Naive B cell (primary cell): ENCODE data around the gene EPG5. TPM values are rescaled to one million over a fixed set of nuclear protein-coding genes. Genes with fewer than 3 reads are reported as not detected.

Experiments
- ATAC-seq, 2 donors: fragments of 150-1000 bp; cut with Tn5 transposase; 2 replicates each; pipeline ENCODE4 v1.10.0; 2021; ENCODE audit warnings: low read depth in 2 of 2, mild to moderate bottlenecking in 2 of 2, moderate library complexity in 2 of 2
- DNase-seq: peaks from one replicate; pipeline ENCODE4 v3.0.0; 2022
- H3K27ac Mint-ChIP-seq, 6 donors: one replicate each; pipeline ENCODE4 v1.8.0; 2020 to 2022; ENCODE audit warnings: mild to moderate bottlenecking in 6 of 6, mixed read lengths in 6 of 6, moderate library complexity in 5 of 6, inconsistent platforms in 2 of 6
- H3K27me3 Mint-ChIP-seq, 3 donors: one replicate each; pipeline ENCODE4 v1.8.0; 2021 to 2022; ENCODE audit warnings: mixed read lengths in 3 of 3, mild to moderate bottlenecking in 1 of 3
- H3K36me3 Mint-ChIP-seq, 2 donors: one replicate each; pipeline ENCODE4 v1.8.0; 2020 to 2022; ENCODE audit warnings: mixed read lengths in 2 of 2, inconsistent platforms in 1 of 2, mild to moderate bottlenecking in 1 of 2
- H3K4me1 Mint-ChIP-seq, 3 donors: one replicate each; pipeline ENCODE4 v1.8.0; 2020 to 2022; ENCODE audit warnings: mixed read lengths in 3 of 3, inconsistent platforms in 1 of 3, mild to moderate bottlenecking in 1 of 3, moderate library complexity in 1 of 3
- H3K4me3 Mint-ChIP-seq, 8 donors: one replicate each; pipeline ENCODE4 v1.8.0; 2020 to 2022; ENCODE audit warnings: mild to moderate bottlenecking in 8 of 8, mixed read lengths in 8 of 8, moderate library complexity in 8 of 8, inconsistent platforms in 2 of 8
- H3K9me3 Mint-ChIP-seq, 7 donors: one replicate each; pipeline ENCODE4 v1.8.0; 2020 to 2022; ENCODE audit warnings: mixed read lengths in 7 of 7, mild to moderate bottlenecking in 5 of 7, inconsistent platforms in 2 of 7, moderate library complexity in 1 of 7
- polyA plus RNA-seq, 6 donors: library from polyadenylated mRNA; unstranded; fragments of 300-500 nt; fragmentation: Illumina TruSeq; gene quantifications; one replicate each; pipeline ENCODE4 v1.2.3, GENCODE V29; 2021; ENCODE audit warnings: low read depth in 6 of 6

Gene EPG5
- polyA plus RNA-seq = 1 to 10 TPM; 3.4 to 6.9 (median 5.4) TPM

- ATAC-seq = peak; percentile 95 to 96
- DNase-seq = peak; percentile 92
- Mint-ChIP-seq H3K27me3 (no peaks in the 10 kb centered on the region), H3K4me3 (peak within 1 kb of the TSS; percentile 93 to 99 (median 98)), H3K36me3 (peaks cover 0 to 8% of the 10 kb centered on the region in 2 donors), H3K27ac (peak within 1 kb of the TSS; percentile 60 to 100 (median 90)), H3K4me1 (peaks cover 15 to 47% (median 23%) of the 10 kb centered on the region in 3 donors), H3K9me3 (peaks cover 0 to 1% (median 0%) of the 10 kb centered on the region in 7 donors)
Observed at GRCh38 chr18:45967007-45967706, at the start of gene EPG5. Gene EPG5, minus strand, starts transcription at chr18:45967329. Its CDS starts 90 bp downstream, at chr18:45967239.

- Mint-ChIP-seq H3K4me3 (no peak overlapping the region), H3K27me3 (peaks cover 0 to under 1% (median 0%) of the 10 kb centered on the region in 3 donors), H3K36me3 (no peaks in the 10 kb centered on the region), H3K27ac (peak overlapping the region in 1 of 6 donors; percentile 46), H3K4me1 (peaks cover 0 to 10% (median 10%) of the 10 kb centered on the region in 3 donors), H3K9me3 (no peaks in the 10 kb centered on the region)
- ATAC-seq = peak in 1 of 2 donors; percentile 35
- no peak for DNase-seq
Observed at GRCh38 chr18:46013484-46014189, 46.5 kb upstream of the EPG5 start.

- H3K27me3 Mint-ChIP-seq = no peaks in the 10 kb centered on the region
Observed at GRCh38 chr18:46010676-46011075, 43.5 kb upstream of the EPG5 start.

GRCh38 chr18:46010050-46010449, 42.9 kb upstream of the EPG5 start:
- Mint-ChIP-seq H3K4me3 (no peak overlapping the region), H3K9me3 (no peaks in the 10 kb centered on the region), H3K4me1 (peaks cover 0 to 10% (median 10%) of the 10 kb centered on the region in 3 donors), H3K27ac (no peak overlapping the region), H3K36me3 (no peaks in the 10 kb centered on the region), H3K27me3 (no peaks in the 10 kb centered on the region)
- DNase-seq (no peak), ATAC-seq (no peak)

More at GRCh38 chr18:46010676-46011075, 43.5 kb upstream of the EPG5 start:
- no peaks in the 10 kb centered on the region for H3K9me3 Mint-ChIP-seq
- H3K4me3 Mint-ChIP-seq = no peak overlapping the region
- DNase-seq (no peak), ATAC-seq (no peak)
- no peak overlapping the region for H3K27ac Mint-ChIP-seq
- H3K36me3 Mint-ChIP-seq = no peaks in the 10 kb centered on the region
- peaks cover 0 to 10% (median 10%) of the 10 kb centered on the region in 3 donors for H3K4me1 Mint-ChIP-seq

- no peaks in the 10 kb centered on the region for H3K36me3 Mint-ChIP-seq
- H3K27me3 Mint-ChIP-seq = no peaks in the 10 kb centered on the region
- peaks cover 0 to 10% (median 10%) of the 10 kb centered on the region in 3 donors for H3K4me1 Mint-ChIP-seq
- DNase-seq (no peak), ATAC-seq (peak in 1 of 2 donors; percentile 36)
- H3K4me3 Mint-ChIP-seq = no peak overlapping the region
- H3K27ac Mint-ChIP-seq = no peak overlapping the region
- no peaks in the 10 kb centered on the region for H3K9me3 Mint-ChIP-seq
Observed at GRCh38 chr18:46009125-46009840, 42.2 kb upstream of the EPG5 start.

GRCh38 chr18:46008531-46008930, 41.4 kb upstream of the EPG5 start:
- DNase-seq (no peak), ATAC-seq (no peak)
- Mint-ChIP-seq H3K4me1 (peaks cover 0 to 7% (median 7%) of the 10 kb centered on the region in 3 donors), H3K27me3 (no peaks in the 10 kb centered on the region), H3K9me3 (no peaks in the 10 kb centered on the region), H3K4me3 (no peak overlapping the region), H3K27ac (no peak overlapping the region), H3K36me3 (no peaks in the 10 kb centered on the region)

GRCh38 chr18:46007165-46007564, 40.0 kb upstream of the EPG5 start:
- Mint-ChIP-seq H3K9me3 (peaks cover 0 to 11% (median 8%) of the 10 kb centered on the region in 7 donors), H3K27ac (peak overlapping the region in 1 of 6 donors; percentile 8), H3K27me3 (no peaks in the 10 kb centered on the region), H3K36me3 (peaks cover 0 to 10% of the 10 kb centered on the region in 2 donors), H3K4me3 (no peak overlapping the region), H3K4me1 (peaks cover 0 to 4% (median 4%) of the 10 kb centered on the region in 3 donors)
- no peak for ATAC-seq
- DNase-seq = no peak

GRCh38 chr18:46002934-46003333, 35.8 kb upstream of the EPG5 start:
- no peak overlapping the region for H3K4me3 Mint-ChIP-seq
- H3K27ac Mint-ChIP-seq = no peak overlapping the region
- ATAC-seq (no peak), DNase-seq (no peak)
- no peaks in the 10 kb centered on the region for H3K27me3 Mint-ChIP-seq
- peaks cover 0 to 23% (median 14%) of the 10 kb centered on the region in 7 donors for H3K9me3 Mint-ChIP-seq
- H3K4me1 Mint-ChIP-seq = peaks cover 0 to 4% (median 0%) of the 10 kb centered on the region in 3 donors
- peaks cover 0 to 13% of the 10 kb centered on the region in 2 donors for H3K36me3 Mint-ChIP-seq

GRCh38 chr18:46001892-46002291, 34.8 kb upstream of the EPG5 start:
- Mint-ChIP-seq H3K9me3 (peaks cover 0 to 23% (median 14%) of the 10 kb centered on the region in 7 donors), H3K27me3 (no peaks in the 10 kb centered on the region), H3K36me3 (peaks cover 0 to 13% of the 10 kb centered on the region in 2 donors), H3K4me3 (no peak overlapping the region), H3K27ac (no peak overlapping the region), H3K4me1 (peaks cover 0 to 8% (median 0%) of the 10 kb centered on the region in 3 donors)
- DNase-seq = no peak
- no peak for ATAC-seq

GRCh38 chr18:46001074-46001473, 33.9 kb upstream of the EPG5 start:
- peaks cover 0 to 13% of the 10 kb centered on the region in 2 donors for H3K36me3 Mint-ChIP-seq
- H3K4me1 Mint-ChIP-seq = peaks cover 0 to 8% (median 0%) of the 10 kb centered on the region in 3 donors
- H3K27ac Mint-ChIP-seq = no peak overlapping the region
- ATAC-seq (no peak), DNase-seq (no peak)
- H3K9me3 Mint-ChIP-seq = peaks cover 0 to 23% (median 14%) of the 10 kb centered on the region in 7 donors
- no peak overlapping the region for H3K4me3 Mint-ChIP-seq
- no peaks in the 10 kb centered on the region for H3K27me3 Mint-ChIP-seq

GRCh38 chr18:45999536-45999935, 32.4 kb upstream of the EPG5 start:
- Mint-ChIP-seq H3K4me3 (no peak overlapping the region), H3K36me3 (peaks cover 0 to 13% of the 10 kb centered on the region in 2 donors), H3K4me1 (peaks cover 0 to 8% (median 0%) of the 10 kb centered on the region in 3 donors), H3K27me3 (no peaks in the 10 kb centered on the region), H3K27ac (no peak overlapping the region), H3K9me3 (peaks cover 0 to 23% (median 14%) of the 10 kb centered on the region in 7 donors)
- ATAC-seq = no peak
- DNase-seq = no peak

- H3K27me3 Mint-ChIP-seq = no peaks in the 10 kb centered on the region
- H3K27ac Mint-ChIP-seq = no peak overlapping the region
- H3K36me3 Mint-ChIP-seq = peaks cover 0 to 13% of the 10 kb centered on the region in 2 donors
- ATAC-seq (no peak), DNase-seq (no peak)
- H3K4me3 Mint-ChIP-seq = peak overlapping the region in 2 of 8 donors; percentile 17 to 37
- H3K9me3 Mint-ChIP-seq = peaks cover 0 to 23% (median 14%) of the 10 kb centered on the region in 7 donors
- peaks cover 0 to 8% (median 0%) of the 10 kb centered on the region in 3 donors for H3K4me1 Mint-ChIP-seq
Observed at GRCh38 chr18:45998244-45998643, 31.1 kb upstream of the EPG5 start.

- ATAC-seq = peak in 1 of 2 donors; percentile 21
- no peak for DNase-seq
- Mint-ChIP-seq H3K27me3 (no peaks in the 10 kb centered on the region), H3K27ac (no peak overlapping the region), H3K36me3 (peaks cover 0 to 9% of the 10 kb centered on the region in 2 donors), H3K4me3 (peak overlapping the region in 1 of 8 donors; percentile 45), H3K9me3 (peaks cover 0 to 19% (median 9%) of the 10 kb centered on the region in 7 donors), H3K4me1 (peaks cover 0 to 8% (median 0%) of the 10 kb centered on the region in 3 donors)
Observed at GRCh38 chr18:45997700-45998151, 30.6 kb upstream of the EPG5 start.
